22Rv1 (cell line): ENCODE measurements around the gene PHF20.
"Not testable (repeated sequence)": the region's sequence is repeated elsewhere in the genome, so short reads cannot be mapped to it uniquely, and the experiment has no call there.

Source experiments
- CTCF ChIP-seq: fragments of 450-650 bp; IDR thresholded peaks from 2 replicates; pipeline ENCODE4 v1.5.1; 2017; ENCODE audit warnings: mild to moderate bottlenecking
- ZFX ChIP-seq: fragments of 450-650 bp; IDR thresholded peaks from 2 replicates; pipeline ENCODE4 v1.6.1; 2017; ENCODE audit warnings: antibody characterized with exemption, borderline replicate concordance

GRCh38 chr20:35901230-35901629 lies 129.4 kb downstream of the PHF20 start:
- not testable (repeated sequence) for TF ChIP-seq CTCF, ZFX
